Measurements from ENCODE around the gene CEP170B. TPM values are rescaled to one million over a fixed set of nuclear protein-coding genes. Genes with fewer than 3 reads are reported as not detected.

CEP170B gene
- total and polyA plus RNA-seq, 2 donors (not counting 1 experiment from before 2014, with no cell fraction given) = 0.16 to 0.59 TPM

- intact Hi-C loops (cut with micrococcal nuclease) = no loop called here
- peaks cover 23% of the 10 kb centered on the region for H3K27me3 Mint-ChIP-seq
- ChIA-PET POLR2A (no interaction called here), CTCF (no interaction called here)
- Histone ChIP-seq H3K79me2 (ENCODE audit: control insufficient read depth, insufficient read depth, low read length) (no peaks in the 10 kb centered on the region), H3K4me3 (ENCODE audit: control extremely low read depth in 1 of 5, extremely low read depth in 1 of 5, insufficient read depth in 1 of 5, low read depth in 2 of 5, low read length in 4 of 5) (no peak overlapping the region), H2AFZ (ENCODE audit: insufficient read depth, low read depth, low read length, poor library complexity, severe bottlenecking) (no peak overlapping the region), H3K27ac (ENCODE audit: low read length in 2 of 2) (no peak overlapping the region), H4K20me1 (ENCODE audit: control insufficient read depth, insufficient read depth, low read length, poor library complexity, severe bottlenecking) (no peaks in the 10 kb centered on the region), H3K36me3 (replicated peaks in 1 of 2; ENCODE audit: control extremely low read depth in 1 of 2, control insufficient read depth in 1 of 2, extremely low read depth in 1 of 2, insufficient read depth in 2 of 2, low read length in 1 of 2) (no peaks in the 10 kb centered on the region), H3K4me1 (ENCODE audit: control insufficient read depth in 2 of 2, insufficient read depth in 2 of 2, low read length in 2 of 2) (peaks cover 0 to 12% of the 10 kb centered on the region in 2 donors), H3K4me2 (replicated peaks; ENCODE audit: low read depth, low read length, poor library complexity, severe bottlenecking) (peak overlapping the region; percentile 25), H3K27me3 (replicated peaks in 1 of 4; ENCODE audit: control extremely low read depth in 1 of 4, control insufficient read depth in 3 of 4, insufficient read depth in 4 of 4, low read length in 3 of 4) (peaks cover 0 to 45% (median 5%) of the 10 kb centered on the region in 4 experiments), H3K9ac (ENCODE audit: low read length) (no peak overlapping the region), H3K9me3 (ENCODE audit: control extremely low read depth in 1 of 3, control insufficient read depth in 2 of 3, insufficient read depth in 1 of 3, low read length in 2 of 3) (peaks cover 0 to 14% (median 0%) of the 10 kb centered on the region in 3 donors)
- ATAC-seq (ENCODE audit: low read depth) = peak; percentile 48
- H3K27ac Mint-ChIP-seq = no peak overlapping the region
- no peaks in the 10 kb centered on the region for H3K9me3 Mint-ChIP-seq (ENCODE audit: insufficient read depth)
- H3K4me3 Mint-ChIP-seq = no peak overlapping the region
- TF ChIP-seq CTCF (IDR thresholded peaks at IDR 0.05) = no peak
- TF ChIP-seq EZH2 (IDR thresholded peaks at IDR 0.05; ENCODE audit: borderline replicate concordance, insufficient read depth, low read depth, low read length, poor library complexity, severe bottlenecking) = no peak
- DNase-seq = no peak
- 27% methylated on average over 27 of the region's 29 CpGs for WGBS (ENCODE audit: insufficient coverage)
- peaks cover 10% of the 10 kb centered on the region for H3K4me1 Mint-ChIP-seq
Observed at GRCh38 chr14:104872469-104873341, 7.6 kb downstream of the CEP170B start.

GRCh38 chr14:104873380-104874055 is 8.4 kb downstream of the CEP170B start:
- Histone ChIP-seq H3K4me3 (ENCODE audit: control extremely low read depth in 1 of 5, extremely low read depth in 1 of 5, insufficient read depth in 1 of 5, low read depth in 2 of 5, low read length in 4 of 5) (no peak overlapping the region), H3K4me2 (replicated peaks; ENCODE audit: low read depth, low read length, poor library complexity, severe bottlenecking) (no peak overlapping the region), H3K79me2 (ENCODE audit: control insufficient read depth, insufficient read depth, low read length) (no peaks in the 10 kb centered on the region), H3K27me3 (replicated peaks in 1 of 4; ENCODE audit: control extremely low read depth in 1 of 4, control insufficient read depth in 3 of 4, insufficient read depth in 4 of 4, low read length in 3 of 4) (peaks cover 0 to 37% (median under 1%) of the 10 kb centered on the region in 4 experiments), H3K4me1 (ENCODE audit: control insufficient read depth in 2 of 2, insufficient read depth in 2 of 2, low read length in 2 of 2) (peaks cover 0 to 12% of the 10 kb centered on the region in 2 donors), H3K36me3 (replicated peaks in 1 of 2; ENCODE audit: control extremely low read depth in 1 of 2, control insufficient read depth in 1 of 2, extremely low read depth in 1 of 2, insufficient read depth in 2 of 2, low read length in 1 of 2) (no peaks in the 10 kb centered on the region), H3K27ac (ENCODE audit: low read length in 2 of 2) (no peak overlapping the region), H3K9ac (ENCODE audit: low read length) (no peak overlapping the region), H4K20me1 (ENCODE audit: control insufficient read depth, insufficient read depth, low read length, poor library complexity, severe bottlenecking) (no peaks in the 10 kb centered on the region), H3K9me3 (ENCODE audit: control extremely low read depth in 1 of 3, control insufficient read depth in 2 of 3, insufficient read depth in 1 of 3, low read length in 2 of 3) (peaks cover 0 to 14% (median 0%) of the 10 kb centered on the region in 3 donors), H2AFZ (ENCODE audit: insufficient read depth, low read depth, low read length, poor library complexity, severe bottlenecking) (no peak overlapping the region)
- Mint-ChIP-seq H3K4me3 (no peak overlapping the region), H3K27me3 (peaks cover 19% of the 10 kb centered on the region), H3K9me3 (ENCODE audit: insufficient read depth) (no peaks in the 10 kb centered on the region), H3K27ac (no peak overlapping the region), H3K4me1 (peaks cover 10% of the 10 kb centered on the region)
- CTCF ChIA-PET = no interaction called here
- ATAC-seq (ENCODE audit: low read depth) = no peak
- no peak for TF ChIP-seq EZH2 (IDR thresholded peaks at IDR 0.05; ENCODE audit: borderline replicate concordance, insufficient read depth, low read depth, low read length, poor library complexity, severe bottlenecking)
- TF ChIP-seq CTCF (IDR thresholded peaks at IDR 0.05) = no peak
- intact Hi-C loops (cut with micrococcal nuclease) = no loop called here
- 89% methylated on average over 13 of the region's 13 CpGs for WGBS (ENCODE audit: insufficient coverage)
- POLR2A ChIA-PET = no interaction called here
- no peak for DNase-seq
